Stomach (tissue), 9 donors: Measurements from ENCODE around the gene FKBP3. TPM values are rescaled to one million over a fixed set of nuclear protein-coding genes. Genes with fewer than 3 reads are reported as not detected.

Experiments used
- DNase-seq, 2 donors: peaks; one replicate each; pipeline versions ENCODE4 v3.0.0 to v3.0.0-alpha.2; 2013 to 2019
- H3K27ac ChIP-seq, 5 donors: fragments of 200-600 bp in 4 of 5; sonication (generic) in 4 of 5; one replicate each; pipeline ENCODE4 v1.5.1; 2013 to 2019; ENCODE audit warnings: mild to moderate bottlenecking in 1 of 5, moderate library complexity in 1 of 5
- H3K27me3 ChIP-seq, 3 donors: fragments of 200-600 bp; sonication (generic); one replicate each; pipeline ENCODE4 v1.5.1; 2017 to 2019; ENCODE audit warnings: mixed run types in 1 of 3
- H3K36me3 ChIP-seq, 4 donors: fragments of 200-600 bp; sonication (generic); 1 replicate in 3 of 4; 2 replicates in 1 of 4; pipeline ENCODE4 v1.5.1; 2016 to 2019
- H3K4me1 ChIP-seq, 4 donors: fragments of 200-600 bp; sonication (generic); one replicate each; pipeline ENCODE4 v1.5.1; 2016 to 2019
- H3K4me3 ChIP-seq, 4 donors: fragments of 200-600 bp; sonication (generic) in 3 of 4; one replicate each; pipeline ENCODE4 v1.5.1; 2016 to 2019; ENCODE audit warnings: mild to moderate bottlenecking in 1 of 4
- H3K9me3 ChIP-seq, 4 donors: fragments of 200-600 bp; sonication (generic); one replicate each; pipeline ENCODE4 v1.5.1; 2016 to 2019
- CTCF ChIP-seq, 7 experiments: fragments of 450-650 bp in 4 of 7; fragments of 200-600 bp in 3 of 7; sonication (generic) in 3 of 7; IDR thresholded peaks; one replicate each; pipeline ENCODE4 v1.5.1; 2016 to 2019; ENCODE audit warnings: antibody characterized with exemption in 7 of 7, control low read depth in 2 of 7, mild to moderate bottlenecking in 1 of 7
- EP300 ChIP-seq: sonication (generic); formaldehyde crosslinking; IDR thresholded peaks from one replicate; pipeline ENCODE4 v1.6.1; 2017; ENCODE audit warnings: antibody characterized with exemption
- POLR2AphosphoS5 ChIP-seq, 3 donors: sonication (generic); formaldehyde crosslinking; IDR thresholded peaks; one replicate each; pipeline ENCODE4 v1.6.1; 2016; ENCODE audit warnings: antibody characterized with exemption in 3 of 3
- WGBS, 5 donors: extraction: QIAGEN DNeasy Blood & Tissue Kit in 3 of 5; methylation state at CpG; one replicate each; pipeline versions ENCODE4 v1.1.5 to v1.1.7; 2013 to 2018; 5-methylcytosine and 5-hydroxymethylcytosine counted together
- intact Hi-C: fragments of 100-400 bp; cut with DNase I; formaldehyde crosslinking; loops from one replicate; pipeline ENCODE4 v1.15.1; 2023; ENCODE audit warnings: low total_unique reads
- polyA plus RNA-seq, 3 donors: library from polyadenylated mRNA; stranded (reverse); fragments of 200-250 nt; gene quantifications; one replicate each; pipeline ENCODE4 v1.2.3, GENCODE V29; 2013
- small RNA-seq, 4 donors: library from RNA; depleted of rRNA; stranded (forward); fragments of <200 nt; gene quantifications; one replicate each; pipeline ENCODE3, GENCODE V24; 2016
- total RNA-seq, 5 donors: library from RNA; depleted of rRNA; stranded (reverse); fragments of >200 nt; gene quantifications; one replicate each; pipeline versions ENCODE4 v1.1.0 to v1.2.3, GENCODE V29; 2014 to 2016
- donor health status: healthy with polysubstance abuse.
- donor health status: Bipolar disorder and iron deficiency.
- donor health status: healthy.

The FKBP3 gene
- total and polyA plus RNA-seq, 8 donors: 0.58 to 81.3 (median 42.6) TPM

- no peaks in the 10 kb centered on the region for H3K9me3 ChIP-seq
- H3K27ac ChIP-seq: no peak overlapping the region
- DNase-seq: no peak
- H3K4me3 ChIP-seq: no peak overlapping the region
- H3K27me3 ChIP-seq: no peaks in the 10 kb centered on the region
- 92 to 99% (median 98%) methylated on average over 3 of the region's 3 CpGs for WGBS, 5 donors
- H3K36me3 ChIP-seq: peaks cover 0 to 29% (median 20%) of the 10 kb centered on the region in 4 donors
- peaks cover 0 to 17% (median 2%) of the 10 kb centered on the region in 4 donors for H3K4me1 ChIP-seq
- TF ChIP-seq POLR2AphosphoS5 (IDR thresholded peaks at IDR 0.05) (no peak), CTCF (IDR thresholded peaks at IDR 0.05) (no peak)
- intact Hi-C loops: no loop called here
Measured at GRCh38 chr14:45066667-45067066, 67.6 kb downstream of the FKBP3 start.

GRCh38 chr14:45065956-45066355, 68.3 kb downstream of the FKBP3 start:
- Histone ChIP-seq H3K36me3 (peaks cover 0 to 22% (median 20%) of the 10 kb centered on the region in 4 donors), H3K27ac (no peak overlapping the region), H3K4me3 (no peak overlapping the region), H3K27me3 (no peaks in the 10 kb centered on the region), H3K9me3 (no peaks in the 10 kb centered on the region), H3K4me1 (peaks cover 0 to 17% (median 2%) of the 10 kb centered on the region in 4 donors)
- TF ChIP-seq CTCF (IDR thresholded peaks at IDR 0.05): no peak
- no peak for TF ChIP-seq POLR2AphosphoS5 (IDR thresholded peaks at IDR 0.05)
- TF ChIP-seq EP300: no peak
- 74 to 88% (median 86%) methylated on average over 2 of the region's 2 CpGs for WGBS, 5 donors
- DNase-seq: no peak
- intact Hi-C loops: no loop called here

Small RNA genes within 50 kb of the gene (small RNA-seq; reads per million reads assigned to genes)
- 0 to 0.07 (median 0) reads per million in 4 donors for gene RF00151
- gene SNORD127: 4,722 to 12,837 (median 9,814) reads per million in 4 donors

Other genes starting within 250 kb of the FKBP3 start
- gene KLHL28, start 172.5 kb downstream of the FKBP3 start, total RNA-seq: 10 to 100 TPM in 3 of 5 donors, 1 to 10 TPM in 2; 5.2 to 20.6 (median 13.4) TPM
- gene KLHL28, start 172.5 kb downstream of the FKBP3 start, polyA plus RNA-seq: 1 to 10 TPM; 1.5 to 2.1 (median 1.7) TPM
- 10 to 100 TPM in 4 of 5 donors, 1 to 10 TPM in 1; 2.9 to 58.0 (median 25.8) TPM for gene TOGARAM1, start 172.3 kb downstream of the FKBP3 start, total RNA-seq
- gene TOGARAM1, start 172.3 kb downstream of the FKBP3 start, polyA plus RNA-seq: 1 to 10 TPM; 2.6 to 5.5 (median 3.8) TPM
- 100 to 1,000 TPM in 1 of 5 donors, 10 to 100 TPM in 4; 12.5 to 148 (median 43.2) TPM for gene PRPF39, start 50.4 kb downstream of the FKBP3 start, total RNA-seq
- 10 to 100 TPM in 1 of 3 donors, 1 to 10 TPM in 2; 7.5 to 25.3 (median 9.0) TPM for gene PRPF39, start 50.4 kb downstream of the FKBP3 start, polyA plus RNA-seq
- gene FANCM, start 1.4 kb upstream of the FKBP3 start, total RNA-seq: 10 to 100 TPM in 1 of 5 donors, 1 to 10 TPM in 4; 2.9 to 15.2 (median 4.0) TPM
- 1 to 10 TPM in 2 of 3 donors, under 1 TPM in 1; 0.92 to 3.1 (median 1.8) TPM for gene FANCM, start 1.4 kb upstream of the FKBP3 start, polyA plus RNA-seq
- 10 to 100 TPM; 10.7 to 67.7 (median 44.2) TPM for gene MIS18BP1, start 118.7 kb upstream of the FKBP3 start, total RNA-seq
- gene MIS18BP1, start 118.7 kb upstream of the FKBP3 start, polyA plus RNA-seq: 1 to 10 TPM; 4.4 to 6.1 (median 5.0) TPM